Activated T-cell treated with anti-CD3 and anti-CD28 coated beads, Interleukin-2, amount 50 U/mL, for 48 hours (primary cell): Measurements from ENCODE around the gene UBE2E2.
"Not testable (repeated sequence)": the region's sequence is repeated elsewhere in the genome, so short reads cannot be mapped to it uniquely, and the experiment has no call there.

ENCODE experiments used
- DNase-seq, 2 experiments: peaks; one replicate each; pipeline ENCODE4 v3.0.0-alpha.2; 2020

Gene UBE2E2

DNA sequence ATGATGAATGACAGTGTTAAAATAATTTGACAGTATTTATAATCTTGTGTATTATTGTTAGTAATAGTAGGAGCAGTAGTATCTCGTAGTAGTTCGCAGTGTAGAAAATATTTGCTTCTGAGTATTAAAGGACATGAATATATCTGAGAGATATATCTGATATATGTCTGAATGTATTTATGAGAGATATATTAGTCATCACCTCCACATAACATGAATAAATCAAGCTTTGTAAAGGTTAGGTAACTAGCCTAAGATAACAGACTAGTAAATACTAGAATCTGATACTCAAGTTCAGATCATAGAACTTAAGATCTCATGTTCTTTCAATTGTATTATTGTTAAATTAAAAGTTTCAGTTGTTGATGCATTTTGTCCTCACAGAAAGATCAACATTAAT, 130.5 kb downstream of the UBE2E2 start:
- no peak for DNase-seq

DNA sequence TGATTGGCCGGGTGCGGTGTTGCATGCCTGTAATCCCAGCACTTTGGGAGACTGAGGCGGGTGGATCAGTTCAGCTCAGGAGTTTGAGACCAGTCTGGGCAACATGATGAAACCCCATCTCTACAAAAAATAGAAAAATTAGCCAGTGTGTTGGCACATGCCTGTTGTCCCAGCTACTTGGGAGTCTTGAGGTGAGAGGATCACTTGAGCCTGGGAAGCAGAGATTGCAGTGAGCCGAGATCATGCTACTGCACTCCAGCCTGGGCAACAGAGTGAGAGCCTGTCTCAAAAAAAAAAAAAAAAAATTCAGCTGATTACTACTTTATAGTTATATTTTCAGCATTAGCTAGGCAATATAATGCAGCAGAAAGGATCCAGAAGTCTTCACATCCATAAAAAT, 133.7 kb downstream of the UBE2E2 start:
- not testable (repeated sequence) for DNase-seq

DNA sequence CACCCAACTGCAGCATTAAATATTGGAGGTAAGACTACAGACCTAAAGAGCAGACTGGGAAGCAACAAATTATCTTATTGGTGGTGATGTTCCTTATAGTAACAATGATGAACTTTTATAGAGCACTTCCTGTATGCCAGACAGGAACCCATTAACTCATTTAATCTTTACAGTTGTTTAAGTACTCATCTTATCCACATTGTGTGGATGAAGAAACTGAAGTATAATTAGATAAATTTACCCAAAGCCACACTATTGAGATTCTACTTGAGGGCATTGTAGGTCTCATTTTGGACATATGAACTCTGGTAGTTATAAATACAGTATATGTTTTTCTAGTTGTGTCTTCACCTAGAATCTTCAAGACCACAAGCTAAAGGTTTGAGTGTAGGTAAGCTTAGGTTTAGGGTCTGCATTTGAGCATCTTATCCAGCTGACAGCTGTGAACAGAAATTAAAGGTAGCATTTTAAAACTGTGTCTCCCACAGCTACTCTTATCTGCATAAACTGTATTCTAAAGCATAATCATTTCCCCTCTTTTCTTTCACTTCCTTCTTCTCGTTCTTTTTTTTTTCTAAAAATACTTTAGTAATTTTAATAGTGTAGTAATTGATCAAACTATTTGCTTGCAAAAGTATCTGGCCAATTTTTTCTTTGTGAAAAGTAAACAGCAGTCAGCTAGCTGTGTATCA, 138.2 kb downstream of the UBE2E2 start:
- no peak for DNase-seq

DNA sequence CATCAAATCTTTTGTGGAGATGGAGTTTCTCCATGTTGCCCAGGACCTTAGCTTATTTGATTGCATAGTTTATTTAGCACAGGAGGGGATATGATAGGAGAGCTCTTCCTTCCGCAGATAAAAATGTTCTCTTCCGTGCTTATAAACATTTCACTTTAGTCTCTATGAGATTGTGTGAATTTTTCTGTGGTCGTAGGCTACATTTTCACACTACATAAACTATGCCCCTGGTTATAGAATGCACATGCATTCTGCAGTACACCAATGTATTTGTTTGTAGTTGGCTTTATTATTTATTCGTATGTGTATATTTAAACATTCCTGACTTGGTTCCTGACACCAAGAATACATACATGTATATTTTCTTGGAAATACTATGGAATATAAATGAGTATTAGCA, 139.2 kb downstream of the UBE2E2 start:
- no peak for DNase-seq

DNA sequence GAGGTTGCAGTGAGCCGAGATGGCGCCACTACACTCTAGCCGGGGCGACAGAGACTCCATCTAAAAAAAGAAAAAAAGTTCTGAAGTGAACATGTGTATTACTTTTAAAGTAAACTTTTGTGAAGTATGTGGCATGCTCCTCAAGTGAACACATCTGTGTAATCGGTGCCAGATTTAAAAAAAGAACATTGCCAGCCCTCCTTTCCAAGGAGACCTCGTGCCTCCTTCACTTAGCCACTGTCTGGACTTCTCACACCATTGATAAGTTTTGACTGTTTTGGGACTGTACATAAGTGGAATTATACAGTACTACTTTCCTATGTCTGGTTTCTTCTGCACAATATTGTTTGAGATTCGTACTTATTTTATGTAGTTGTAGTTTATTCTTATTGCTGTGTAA, 140.4 kb downstream of the UBE2E2 start:
- no peak for DNase-seq

DNA sequence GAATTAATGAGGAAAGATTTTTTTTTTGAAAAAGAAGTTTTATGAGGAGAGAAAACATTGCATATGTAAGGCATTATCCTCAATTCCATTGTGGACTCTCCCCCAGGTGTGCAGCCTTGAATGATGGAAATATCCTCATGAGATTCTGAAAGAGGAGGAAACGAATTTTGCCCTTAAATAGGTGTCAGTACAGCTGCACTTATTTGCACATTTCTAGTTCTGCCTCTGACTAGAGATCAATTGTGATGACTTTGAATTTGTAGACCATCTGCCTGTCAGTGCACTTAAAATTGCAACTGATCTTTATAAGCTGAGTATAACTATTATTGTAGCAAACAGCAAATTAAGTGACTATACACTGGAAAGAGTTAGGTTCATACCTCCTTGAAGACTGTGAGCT, 141.8 kb downstream of the UBE2E2 start:
- no peak for DNase-seq

DNA sequence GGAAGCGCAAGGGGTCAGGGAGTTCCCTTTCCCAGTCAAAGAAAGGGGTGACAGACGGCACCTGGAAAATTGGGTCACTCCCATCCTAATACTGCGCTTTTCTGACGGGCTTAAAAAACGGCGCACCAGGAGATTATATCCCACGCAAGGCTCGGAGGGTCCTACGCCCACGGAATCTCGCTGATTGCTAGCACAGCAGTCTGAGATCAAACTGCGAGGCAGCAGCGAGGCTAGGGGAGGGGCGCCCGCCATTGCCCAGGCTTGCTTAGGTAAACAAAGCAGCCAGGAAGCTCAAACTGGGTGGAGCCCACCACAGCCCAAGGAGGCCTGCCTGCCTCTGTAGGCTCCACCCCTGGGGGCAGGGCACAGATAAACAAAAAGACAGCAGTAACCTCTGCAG, 146.3 kb downstream of the UBE2E2 start:
- not testable (repeated sequence) for DNase-seq

DNA sequence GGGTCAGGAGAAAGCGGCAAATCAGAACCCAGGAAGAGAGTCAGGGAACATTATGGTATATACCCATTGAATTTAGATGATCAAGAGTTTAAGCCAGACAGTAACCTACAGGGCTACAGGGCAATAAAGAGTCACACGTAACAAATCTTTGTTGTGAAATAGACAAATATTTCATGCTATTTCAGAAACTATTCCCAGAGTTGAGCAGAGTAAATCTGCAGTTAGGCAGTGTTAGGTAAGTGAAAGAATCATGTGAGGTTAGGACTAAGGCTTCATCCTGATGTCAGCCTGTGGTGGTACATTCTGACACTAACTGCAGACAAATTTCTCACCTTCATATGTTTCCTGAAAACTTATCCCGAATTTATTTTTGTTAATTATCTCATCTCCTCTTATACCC, 153.0 kb downstream of the UBE2E2 start:
- no peak for DNase-seq

DNA sequence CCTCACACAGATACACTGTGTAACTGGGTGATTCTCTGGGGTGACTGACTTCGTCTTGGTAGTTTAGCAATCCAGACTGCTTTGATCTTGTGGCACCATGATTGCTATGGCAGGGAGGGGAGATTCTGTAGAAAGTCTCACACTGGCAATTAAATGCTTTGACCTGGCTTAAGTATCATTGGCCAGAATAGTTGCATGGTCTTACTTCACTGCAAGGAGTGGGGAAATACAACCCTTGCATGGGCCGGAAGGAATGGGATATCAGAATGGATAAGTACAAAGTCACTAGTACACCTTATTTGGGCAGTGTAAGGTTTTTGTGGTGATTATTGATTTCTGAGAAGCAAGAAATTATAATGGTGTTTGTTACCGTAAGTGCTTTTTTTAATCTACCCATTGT, 153.8 kb downstream of the UBE2E2 start:
- no peak for DNase-seq

DNA sequence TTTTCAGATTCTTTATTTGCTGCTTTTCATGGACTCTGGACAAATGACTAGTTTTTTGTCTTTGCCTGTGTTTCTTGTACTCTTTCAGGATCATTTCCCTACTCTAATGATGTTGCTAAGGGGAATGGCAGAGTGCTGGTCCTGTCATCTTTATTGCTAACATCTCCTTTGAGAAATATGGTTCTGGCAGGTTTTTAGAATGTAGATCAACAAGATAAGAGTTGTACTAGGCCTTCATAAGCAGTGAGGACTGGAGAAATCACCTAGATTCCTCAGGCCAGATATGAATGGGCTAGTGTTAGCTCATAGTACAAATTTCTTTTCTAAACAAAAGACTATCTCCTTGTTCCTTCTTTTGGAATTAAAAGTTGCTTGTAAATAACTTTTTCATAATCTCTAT, 156.0 kb downstream of the UBE2E2 start:
- no peak for DNase-seq

DNA sequence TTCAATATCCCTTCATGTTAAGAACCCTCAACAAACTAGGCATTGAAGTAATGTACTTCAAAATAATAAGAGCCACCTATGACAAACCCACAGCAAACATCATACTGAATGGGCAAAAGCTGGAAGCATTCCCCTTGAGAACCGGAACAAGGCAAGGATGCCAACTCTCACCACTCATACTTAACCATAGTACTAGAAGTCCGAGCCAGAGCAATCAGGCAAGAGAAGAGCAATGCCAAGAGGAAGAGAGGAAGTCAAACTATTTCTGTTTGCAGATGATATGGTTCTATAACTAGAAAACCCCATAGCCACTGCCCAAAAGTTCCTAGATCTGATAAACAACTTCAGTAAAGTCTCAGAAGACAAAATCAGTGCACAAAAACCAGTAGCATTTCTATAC, 161.9 kb downstream of the UBE2E2 start:
- DNase-seq = no peak

DNA sequence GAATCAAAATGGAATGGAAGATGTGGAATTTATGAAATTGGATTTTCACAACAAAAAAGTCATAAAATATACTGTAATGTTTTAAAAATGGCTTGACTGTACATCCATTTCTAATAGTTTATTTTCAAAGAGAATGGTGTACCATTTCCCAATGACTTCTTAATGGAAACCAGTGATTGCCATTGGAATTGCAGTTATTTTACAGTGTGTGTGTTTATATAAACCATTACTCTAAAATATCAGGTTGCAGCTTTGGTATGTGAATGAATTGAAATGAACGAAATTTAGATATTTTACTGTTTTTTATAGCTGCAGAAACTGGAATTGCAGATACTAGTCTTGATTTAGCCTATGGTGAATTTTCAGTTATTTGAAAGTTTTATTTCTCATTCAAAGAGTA, 165.6 kb downstream of the UBE2E2 start:
- no peak for DNase-seq

DNA sequence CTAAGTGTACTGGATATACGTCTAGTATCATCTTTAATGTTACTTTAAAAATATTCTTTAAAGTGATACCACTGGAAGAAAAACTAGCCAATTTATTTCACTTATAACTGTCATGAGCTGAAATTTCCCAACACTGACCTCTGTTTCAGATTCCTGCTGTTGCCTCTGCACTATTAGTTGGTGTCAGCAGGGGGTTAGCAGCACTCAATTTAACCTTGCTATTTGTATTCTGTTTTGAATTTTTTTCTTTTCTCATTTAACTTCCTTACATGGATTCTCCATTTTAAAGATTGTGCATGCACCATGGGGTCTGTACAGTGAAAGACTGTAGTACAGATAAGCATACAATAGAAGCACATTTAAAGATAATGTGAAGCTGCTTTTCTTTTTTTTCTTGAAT, 169.2 kb downstream of the UBE2E2 start:
- no peak for DNase-seq

DNA sequence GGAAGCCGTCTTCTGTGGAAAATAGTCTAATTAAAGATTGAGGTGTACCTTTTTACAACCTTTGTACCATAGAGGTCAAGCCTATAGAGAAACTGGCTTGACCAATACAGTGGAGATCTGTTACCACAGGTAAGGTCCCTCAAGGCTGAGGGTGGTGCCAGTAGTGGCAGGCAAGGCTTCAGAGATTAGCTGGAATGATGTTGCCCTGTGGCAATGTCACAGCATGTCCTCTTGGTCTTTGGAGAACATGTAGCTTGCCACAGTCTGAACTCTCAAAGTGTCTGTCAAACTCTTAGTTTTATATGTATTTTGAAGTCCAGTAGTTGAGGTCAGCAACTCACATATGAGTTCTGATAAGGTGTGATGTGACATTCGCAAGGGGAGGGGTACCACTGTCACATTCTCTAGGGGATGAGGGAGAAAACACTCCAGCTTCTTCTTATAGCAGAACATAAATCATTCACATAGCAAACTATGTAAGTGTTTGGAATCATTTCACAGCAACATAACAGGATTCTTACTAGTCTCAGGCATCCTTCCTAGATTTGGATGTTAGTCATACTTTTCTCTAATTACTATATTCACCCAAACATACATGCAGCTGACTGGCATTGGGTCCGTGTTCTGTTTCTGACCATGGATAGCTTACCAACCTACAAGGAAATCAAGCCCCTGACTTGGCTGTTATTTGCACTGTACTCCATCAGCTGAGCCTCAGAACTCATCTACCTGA, 173.6 kb downstream of the UBE2E2 start:
- no peak for DNase-seq

DNA sequence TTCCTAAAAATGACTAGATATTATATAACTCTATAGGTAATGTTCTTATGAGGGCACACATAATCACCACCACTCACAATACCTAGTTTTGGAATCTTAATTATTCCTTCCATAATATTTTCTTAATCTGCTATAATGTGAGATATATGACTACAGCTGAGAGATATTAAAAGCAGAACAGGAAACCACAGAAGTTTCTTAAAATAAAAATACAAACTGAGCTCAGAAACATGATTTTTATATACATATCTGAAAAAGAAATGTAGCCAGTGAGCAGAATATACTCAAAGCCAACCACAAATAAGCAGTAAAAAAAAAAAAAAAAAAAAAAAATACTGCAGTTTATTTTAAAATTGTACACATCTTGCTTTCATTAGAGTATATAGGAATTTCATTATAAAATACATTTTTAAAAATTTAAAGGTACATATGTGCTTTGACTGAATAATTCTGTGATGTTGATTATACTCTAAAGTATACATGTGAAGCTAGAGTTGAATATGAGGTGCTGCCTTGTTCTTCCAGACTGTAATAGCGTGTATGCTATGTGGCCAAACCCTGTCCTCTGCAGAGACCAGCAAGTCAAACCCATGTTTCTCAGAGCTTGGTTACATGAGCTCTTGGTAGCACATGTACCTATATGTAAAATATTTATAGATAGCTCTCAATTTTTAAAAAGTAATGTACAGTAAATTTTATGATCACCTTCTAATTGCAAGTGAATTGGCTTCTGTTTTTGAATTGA, 175.0 kb downstream of the UBE2E2 start:
- DNase-seq = no peak

DNA sequence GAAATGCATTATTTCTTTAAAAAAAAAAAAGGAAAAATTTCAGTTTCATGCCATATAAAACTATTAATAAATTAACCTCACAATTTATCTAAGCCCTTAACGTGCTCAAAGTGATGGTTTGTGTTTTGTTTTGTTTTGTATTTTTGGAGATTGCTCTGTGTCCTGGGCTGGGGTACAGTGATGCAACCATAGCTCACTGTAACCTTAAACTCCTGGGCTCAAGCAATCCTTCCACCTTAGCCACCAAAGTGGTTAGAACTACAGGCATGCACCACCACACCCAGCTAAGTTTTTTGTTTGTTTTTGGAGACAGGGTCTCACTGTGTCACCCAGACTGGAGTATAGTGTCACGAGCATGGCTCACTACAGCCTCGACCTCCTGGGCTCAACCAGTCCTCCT, 180.7 kb downstream of the UBE2E2 start:
- no peak for DNase-seq

DNA sequence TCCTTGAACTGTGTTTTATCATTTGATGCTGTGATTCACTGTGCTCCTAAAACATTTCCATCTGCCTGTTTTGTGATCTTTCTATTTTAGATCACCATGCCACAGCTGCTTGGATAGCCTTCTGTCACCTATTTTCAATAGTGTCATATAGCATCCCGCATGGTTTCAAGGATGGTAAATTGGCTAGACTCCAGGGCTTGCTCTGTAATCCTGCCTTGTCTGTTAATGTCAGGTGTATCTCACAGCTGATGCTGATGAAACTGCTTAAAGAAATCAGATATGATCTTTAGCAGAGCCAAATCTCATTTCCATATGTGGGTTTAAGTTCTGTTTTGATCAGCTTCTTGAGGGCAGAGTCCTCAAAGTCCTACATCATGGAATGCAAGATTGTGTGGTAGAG, 182.2 kb downstream of the UBE2E2 start:
- no peak for DNase-seq

DNA sequence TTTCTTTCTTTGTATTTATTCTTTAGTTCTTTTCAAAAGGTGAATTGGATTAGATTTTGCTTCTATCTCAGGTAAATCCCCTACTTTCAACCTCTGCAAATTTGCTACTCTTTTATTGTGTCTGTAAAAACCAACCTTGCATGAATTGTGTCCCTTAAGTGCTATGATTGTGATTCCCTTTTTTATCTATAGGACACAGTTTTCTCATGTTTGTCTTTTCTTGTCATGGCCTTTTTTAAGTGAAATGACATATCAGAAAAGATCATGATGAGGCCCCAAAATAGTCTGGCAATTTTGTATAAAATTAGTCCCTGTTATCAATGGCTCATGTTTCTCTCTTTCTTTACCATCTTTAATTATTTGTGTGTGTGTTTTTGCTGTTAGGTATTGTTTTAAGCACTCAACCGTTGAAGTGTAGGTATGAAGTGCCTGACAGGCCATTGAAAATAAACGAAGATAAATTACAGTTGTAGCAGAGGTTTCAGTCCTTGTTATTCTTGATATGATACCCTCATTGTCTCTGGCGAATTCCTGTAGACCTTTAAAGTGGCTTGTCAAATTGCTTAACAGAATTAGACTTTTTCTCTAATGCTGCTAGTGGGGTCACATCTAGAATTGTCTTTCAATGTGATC, 184.3 kb downstream of the UBE2E2 start:
- no peak for DNase-seq

DNA sequence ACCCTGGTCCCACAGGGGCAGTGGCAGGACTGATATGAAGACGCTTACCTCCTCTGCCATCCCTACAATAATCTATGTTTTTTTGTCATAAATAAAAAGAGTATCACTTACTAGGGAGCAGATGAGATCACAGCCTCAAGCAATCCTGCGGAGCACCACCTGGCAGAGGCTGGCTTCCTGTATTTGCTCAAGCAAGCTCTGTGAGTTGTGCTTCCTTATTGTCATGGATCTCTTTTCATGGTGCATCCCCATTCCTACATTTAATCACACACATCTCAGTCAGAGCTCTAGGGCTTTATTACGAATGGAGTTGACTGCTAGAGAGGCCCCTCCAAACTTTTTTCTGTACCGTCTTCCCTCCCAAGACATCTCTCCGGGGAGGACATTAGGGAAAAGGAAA, 186.0 kb downstream of the UBE2E2 start:
- no peak for DNase-seq

DNA sequence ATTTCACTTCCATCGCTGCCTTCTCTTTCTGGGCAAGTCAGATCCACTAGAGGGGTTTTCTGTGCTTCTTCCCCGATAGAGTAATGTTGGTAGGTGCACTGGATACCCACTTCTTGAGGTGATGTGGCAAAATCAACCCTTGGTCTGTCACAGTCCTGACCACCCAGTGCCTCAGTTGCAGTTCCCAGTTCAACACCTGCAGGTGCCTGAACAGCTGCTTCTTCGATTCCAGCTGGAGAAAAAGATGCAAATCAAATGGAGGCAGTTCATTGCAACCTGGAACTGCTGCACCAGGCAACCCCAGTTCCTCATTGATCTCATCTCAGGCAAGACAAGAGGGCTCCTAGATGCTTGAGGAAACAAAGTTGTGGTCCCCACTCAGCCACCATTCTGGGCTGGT, 186.6 kb downstream of the UBE2E2 start:
- DNase-seq = no peak

DNA sequence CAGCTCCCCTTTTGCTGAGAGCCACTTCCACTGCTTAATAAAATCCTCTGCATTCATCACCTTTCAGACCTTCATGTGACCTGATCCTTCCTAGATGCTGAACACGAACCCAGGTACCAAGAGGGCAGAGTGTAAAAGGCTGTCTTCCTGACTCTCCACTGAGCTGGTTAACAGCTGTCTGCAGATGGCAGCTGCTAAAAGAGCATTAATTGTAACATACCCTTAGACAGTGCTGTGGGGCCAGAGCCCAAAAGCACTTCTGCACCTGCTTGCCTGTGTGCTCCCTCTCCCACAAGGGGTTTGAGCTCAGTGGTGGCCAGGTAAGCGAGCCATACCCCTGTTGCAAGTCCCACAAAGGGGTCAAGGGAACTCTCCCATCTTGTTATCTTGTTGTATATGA, 187.3 kb downstream of the UBE2E2 start:
- DNase-seq = no peak

DNA sequence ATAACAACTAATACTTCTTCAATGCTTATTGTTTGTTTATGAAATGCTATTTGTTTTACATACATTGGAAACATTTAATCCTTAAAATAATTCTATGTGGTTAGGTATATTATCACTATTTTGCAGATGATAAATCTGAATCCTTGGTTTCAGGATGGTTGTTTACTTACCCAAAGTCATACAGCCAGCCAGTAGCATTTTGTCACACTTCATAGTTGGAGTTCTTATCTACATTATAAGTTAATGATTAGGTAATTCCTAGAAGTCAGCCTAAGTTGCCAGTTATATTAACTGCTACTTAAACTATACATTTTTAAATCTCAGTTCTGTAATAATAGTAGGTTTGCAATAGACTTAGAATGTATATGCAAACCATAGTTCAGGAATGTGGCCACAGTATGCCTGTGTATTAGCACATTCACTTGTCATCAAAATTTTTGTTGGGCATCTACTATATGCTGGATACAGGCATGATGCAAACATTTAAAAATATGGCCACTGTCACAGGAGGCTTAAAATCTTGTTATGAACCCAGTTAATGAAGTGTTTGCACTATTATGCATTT, 187.9 kb downstream of the UBE2E2 start:
- DNase-seq = no peak

DNA sequence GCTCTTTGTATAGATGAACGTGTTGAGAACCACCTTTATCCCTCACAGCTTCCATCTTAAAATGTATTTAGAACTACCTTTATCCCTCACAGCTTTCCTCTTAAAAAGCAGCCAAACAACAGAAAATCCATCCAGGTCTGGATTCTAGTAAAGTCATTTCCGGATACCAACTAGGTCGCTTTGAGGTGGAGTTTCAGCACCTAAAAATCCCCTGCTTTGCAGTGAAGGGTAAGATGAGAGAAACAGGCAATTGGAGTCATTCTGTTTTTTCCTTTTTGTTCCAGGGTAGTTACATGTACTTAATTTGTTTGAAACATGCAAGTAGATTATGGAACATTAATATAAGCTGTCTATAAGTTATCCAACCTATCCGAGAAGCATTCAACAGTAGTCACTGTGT, 192.0 kb downstream of the UBE2E2 start:
- DNase-seq = no peak
